ENCODE results near the gene ZNF550. TPM values are rescaled to one million over a fixed set of nuclear protein-coding genes. Genes with fewer than 3 reads are reported as not detected.
"Not testable (repeated sequence)": the region's sequence is repeated elsewhere in the genome, so short reads cannot be mapped to it uniquely, and the experiment has no call there.

The ZNF550 gene
- total and polyA plus RNA-seq, 5 donors: 3.1 to 9.5 (median 7.8) TPM

DNA sequence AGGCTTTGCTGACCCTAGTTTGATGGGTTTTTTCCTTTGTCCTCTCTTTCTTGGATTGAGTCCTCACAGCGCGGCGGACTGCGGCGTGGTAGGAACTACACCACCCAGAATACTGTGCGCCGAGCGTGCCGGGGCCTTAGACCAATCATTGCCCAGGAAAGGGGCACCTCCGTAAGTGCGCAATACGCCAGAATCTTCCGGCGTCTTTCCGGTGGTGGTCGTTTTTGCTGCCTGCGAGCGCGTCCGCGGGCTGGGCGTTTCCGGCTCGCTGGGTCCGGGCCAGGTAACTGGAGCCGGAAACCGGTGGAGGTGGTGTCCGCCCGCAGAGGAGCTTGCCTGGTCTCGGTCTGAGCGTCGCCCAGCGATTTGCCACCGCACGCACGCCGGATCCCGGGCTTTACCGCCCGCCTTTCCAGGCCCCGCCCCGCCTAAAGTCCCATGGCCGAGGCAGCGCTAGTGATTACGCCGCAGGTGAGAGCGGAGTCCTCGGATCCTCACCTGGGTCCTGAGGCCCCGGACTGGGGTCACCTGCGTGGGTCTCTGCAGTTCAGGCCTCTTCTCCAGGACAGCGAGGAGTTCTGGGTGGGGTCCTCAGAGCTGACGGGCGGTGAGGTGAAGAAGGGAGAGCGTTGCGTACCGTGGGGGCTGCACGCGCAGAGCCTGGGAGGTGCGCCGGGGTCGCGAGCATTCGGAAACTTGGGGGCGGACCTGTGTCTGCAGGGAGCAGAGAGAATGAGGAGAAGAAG lies 32.4 kb downstream of the ZNF550 start, which contains the start of gene ZNF549:
TSS of gene ZNF549 (plus strand) at position 221 of the 746 bp plus-strand sequence. CDS start at position 439, 218 bp downstream.
- peak within 1 kb of the TSS; percentile 94 for H3K4me3 ChIP-seq (ENCODE audit: low read length)
- ATAC-seq (peak; percentile 100), DNase-seq (peak; percentile 92 to 95 (median 95))
- no peaks in the 10 kb centered on the region for H3K27me3 ChIP-seq (ENCODE audit: control insufficient read depth, insufficient read depth)
- H3K9me3 ChIP-seq (ENCODE audit: control insufficient read depth, low read length): no peaks in the 10 kb centered on the region
- intact Hi-C loops (cut with DNase I): no loop called here
- H3K27ac ChIP-seq (ENCODE audit: low read length): peak within 1 kb of the TSS; percentile 13
- H3K4me1 ChIP-seq (ENCODE audit: control insufficient read depth, insufficient read depth, low read length): peaks cover 4% of the 10 kb centered on the region
- under 1% methylated on average over 64 of the region's 64 CpGs for WGBS

DNA sequence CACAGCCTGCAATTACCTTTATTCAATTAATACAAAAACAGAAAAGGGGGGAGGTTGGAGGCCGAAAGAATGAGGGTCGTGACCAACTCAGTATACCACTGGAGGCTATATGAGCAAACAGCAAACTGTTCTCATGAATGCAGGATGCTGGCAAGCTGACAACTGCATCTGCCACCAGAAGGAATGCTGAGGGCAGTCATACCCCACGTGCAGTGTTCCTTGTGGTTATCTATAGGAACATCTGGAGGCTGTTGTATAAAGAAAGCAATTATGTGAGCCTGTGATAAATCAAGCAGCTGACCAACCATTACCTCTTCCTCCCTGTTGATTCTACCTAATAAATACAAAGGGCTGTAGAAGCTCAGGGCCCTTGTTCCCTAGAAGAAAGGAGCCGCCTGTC lies 41.6 kb downstream of the ZNF550 start:
- WGBS: 87% methylated on average over 4 of the region's 4 CpGs
- H3K9me3 ChIP-seq (ENCODE audit: control insufficient read depth, low read length); ATAC-seq; intact Hi-C loops (cut with DNase I); H3K4me1 ChIP-seq (ENCODE audit: control insufficient read depth, insufficient read depth, low read length); H3K27me3 ChIP-seq (ENCODE audit: control insufficient read depth, insufficient read depth); H3K4me3 ChIP-seq (ENCODE audit: low read length); H3K27ac ChIP-seq (ENCODE audit: low read length); DNase-seq: not testable (repeated sequence)

DNA sequence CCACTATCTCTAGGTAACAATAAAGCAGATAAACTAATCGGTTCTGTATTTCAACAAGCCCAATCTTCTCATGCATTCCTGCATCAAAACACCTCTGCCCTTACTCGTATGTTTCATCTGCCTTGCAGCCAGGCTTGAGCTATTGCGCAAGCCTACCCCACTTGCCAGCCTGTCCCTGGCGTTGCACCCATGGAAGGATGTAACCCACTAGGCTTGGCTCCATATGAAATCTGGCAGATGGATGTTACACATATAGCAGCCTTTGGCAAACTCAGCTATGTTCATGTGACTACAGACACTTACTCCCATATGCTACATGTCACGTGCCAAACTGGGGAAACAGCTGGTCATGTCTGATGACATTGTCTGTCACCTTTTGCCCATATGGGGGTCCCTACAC lies 44.4 kb downstream of the ZNF550 start:
- intact Hi-C loops (cut with DNase I): no loop called here
- no peak overlapping the region for H3K4me3 ChIP-seq (ENCODE audit: low read length)
- peaks cover 10% of the 10 kb centered on the region for H3K9me3 ChIP-seq (ENCODE audit: control insufficient read depth, low read length)
- no peaks in the 10 kb centered on the region for H3K27me3 ChIP-seq (ENCODE audit: control insufficient read depth, insufficient read depth)
- ATAC-seq (no peak), DNase-seq (no peak)
- no peaks in the 10 kb centered on the region for H3K4me1 ChIP-seq (ENCODE audit: control insufficient read depth, insufficient read depth, low read length)
- WGBS: 80% methylated on average over 5 of the region's 5 CpGs
- H3K27ac ChIP-seq (ENCODE audit: low read length): no peak overlapping the region

DNA sequence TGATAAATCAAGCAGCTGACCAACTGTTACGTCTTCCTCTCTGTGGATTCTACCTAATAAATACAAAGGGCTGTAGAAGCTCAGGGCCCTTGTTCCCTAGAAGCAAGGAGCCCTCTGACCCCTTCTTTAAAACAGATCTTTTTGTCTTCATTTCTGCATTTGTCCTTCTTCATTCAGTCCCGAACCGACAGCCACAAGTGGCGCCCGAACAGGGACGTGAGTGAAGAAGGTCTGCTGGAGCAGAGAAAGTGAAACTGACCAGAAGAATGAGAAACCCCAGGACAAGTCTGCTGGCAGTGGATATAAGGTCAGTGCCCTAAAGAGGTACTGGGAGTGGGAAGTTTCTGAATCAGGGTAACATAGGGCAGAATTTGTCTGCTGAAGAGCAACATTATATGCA lies 46.8 kb downstream of the ZNF550 start:
- no peaks in the 10 kb centered on the region for H3K4me1 ChIP-seq (ENCODE audit: control insufficient read depth, insufficient read depth, low read length)
- intact Hi-C loops (cut with DNase I): no loop called here
- ATAC-seq (no peak), DNase-seq (peak in 1 of 3 donors; percentile 46)
- H3K9me3 ChIP-seq (ENCODE audit: control insufficient read depth, low read length): peaks cover 10% of the 10 kb centered on the region
- H3K27ac ChIP-seq (ENCODE audit: low read length): no peak overlapping the region
- H3K27me3 ChIP-seq (ENCODE audit: control insufficient read depth, insufficient read depth): no peaks in the 10 kb centered on the region
- no peak overlapping the region for H3K4me3 ChIP-seq (ENCODE audit: low read length)
- WGBS: 97% methylated on average over 6 of the region's 6 CpGs

DNA sequence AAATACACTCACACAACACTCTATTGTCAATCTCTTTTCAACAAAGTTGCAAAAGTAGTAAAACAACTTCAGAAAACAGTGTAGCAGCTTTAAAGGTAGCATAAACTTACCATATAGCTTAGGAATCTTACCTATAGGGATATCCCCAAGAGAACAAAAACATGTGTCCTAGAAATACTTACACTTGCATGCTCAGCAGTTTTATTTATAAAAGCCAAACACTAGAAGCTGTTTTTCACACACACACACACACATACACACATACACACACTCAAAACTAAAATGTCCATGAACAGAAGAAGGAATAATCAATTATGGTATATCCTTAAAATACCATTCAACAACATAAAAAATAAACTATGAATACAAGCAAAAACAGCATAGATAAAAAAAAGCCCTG lies 48.2 kb downstream of the ZNF550 start:
- DNase-seq (no peak), ATAC-seq (no peak)
- H3K4me1 ChIP-seq (ENCODE audit: control insufficient read depth, insufficient read depth, low read length): no peaks in the 10 kb centered on the region
- H3K27me3 ChIP-seq (ENCODE audit: control insufficient read depth, insufficient read depth): no peaks in the 10 kb centered on the region
- peaks cover 10% of the 10 kb centered on the region for H3K9me3 ChIP-seq (ENCODE audit: control insufficient read depth, low read length)
- H3K27ac ChIP-seq (ENCODE audit: low read length): no peak overlapping the region
- H3K4me3 ChIP-seq (ENCODE audit: low read length): no peak overlapping the region
- intact Hi-C loops (cut with DNase I): no loop called here

DNA sequence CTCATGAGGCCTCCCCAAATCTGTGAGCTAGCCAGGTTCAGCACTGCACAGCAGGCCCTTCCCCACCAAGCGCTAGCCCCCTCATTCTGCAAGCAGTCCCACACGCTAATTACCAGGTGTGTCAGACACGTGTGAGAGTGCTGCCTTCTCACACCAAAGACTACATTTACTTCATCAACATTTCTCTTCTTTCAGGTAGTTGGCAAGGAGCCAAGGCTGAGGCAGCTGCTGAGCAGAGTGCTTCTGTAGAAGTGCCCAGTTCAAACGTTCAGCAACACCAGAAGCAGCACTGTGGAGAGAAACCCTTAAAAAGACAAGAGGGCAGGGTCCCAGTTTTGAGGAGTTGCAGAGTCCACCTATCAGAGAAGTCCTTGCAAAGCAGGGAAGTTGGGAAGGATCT lies 53.5 kb downstream of the ZNF550 start:
- WGBS: 62% methylated on average over 4 of the region's 4 CpGs

DNA sequence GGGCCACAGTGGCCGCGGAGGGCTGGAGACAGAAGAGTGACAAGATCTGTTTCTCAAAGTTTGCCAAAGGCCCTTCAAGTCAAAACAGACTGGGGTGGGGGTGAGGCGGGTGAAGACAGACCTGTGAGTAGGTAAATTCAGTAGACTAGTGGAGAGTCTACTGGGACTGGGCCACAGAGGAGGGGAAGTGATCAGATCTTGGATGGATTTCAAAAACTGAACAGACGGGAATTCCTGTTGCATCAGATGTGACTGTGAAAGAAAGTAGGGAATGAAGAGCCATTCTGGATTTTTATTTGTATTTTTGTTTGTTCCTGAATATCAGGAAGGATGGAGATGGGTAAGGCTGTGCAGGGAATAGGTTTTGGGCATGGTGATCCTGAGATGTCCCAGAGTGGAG lies 59.3 kb downstream of the ZNF550 start:
- H3K4me3 ChIP-seq (ENCODE audit: low read length): peak overlapping the region; percentile 42

More for the DNA sequence above, 53.5 kb downstream of the ZNF550 start:
- H3K4me3 ChIP-seq (ENCODE audit: low read length): no peak overlapping the region
- ATAC-seq (no peak), DNase-seq (no peak)
- intact Hi-C loops (cut with DNase I): loop anchor here in 1 of 4 donors (10.0 kb wide), 1 partner anchor 741 kb away; no protein-coding TSS in a partner anchor
- peaks cover 5% of the 10 kb centered on the region for H3K9me3 ChIP-seq (ENCODE audit: control insufficient read depth, low read length)
- H3K4me1 ChIP-seq (ENCODE audit: control insufficient read depth, insufficient read depth, low read length): no peaks in the 10 kb centered on the region
- H3K27ac ChIP-seq (ENCODE audit: low read length): no peak overlapping the region
- H3K27me3 ChIP-seq (ENCODE audit: control insufficient read depth, insufficient read depth): no peaks in the 10 kb centered on the region

DNA sequence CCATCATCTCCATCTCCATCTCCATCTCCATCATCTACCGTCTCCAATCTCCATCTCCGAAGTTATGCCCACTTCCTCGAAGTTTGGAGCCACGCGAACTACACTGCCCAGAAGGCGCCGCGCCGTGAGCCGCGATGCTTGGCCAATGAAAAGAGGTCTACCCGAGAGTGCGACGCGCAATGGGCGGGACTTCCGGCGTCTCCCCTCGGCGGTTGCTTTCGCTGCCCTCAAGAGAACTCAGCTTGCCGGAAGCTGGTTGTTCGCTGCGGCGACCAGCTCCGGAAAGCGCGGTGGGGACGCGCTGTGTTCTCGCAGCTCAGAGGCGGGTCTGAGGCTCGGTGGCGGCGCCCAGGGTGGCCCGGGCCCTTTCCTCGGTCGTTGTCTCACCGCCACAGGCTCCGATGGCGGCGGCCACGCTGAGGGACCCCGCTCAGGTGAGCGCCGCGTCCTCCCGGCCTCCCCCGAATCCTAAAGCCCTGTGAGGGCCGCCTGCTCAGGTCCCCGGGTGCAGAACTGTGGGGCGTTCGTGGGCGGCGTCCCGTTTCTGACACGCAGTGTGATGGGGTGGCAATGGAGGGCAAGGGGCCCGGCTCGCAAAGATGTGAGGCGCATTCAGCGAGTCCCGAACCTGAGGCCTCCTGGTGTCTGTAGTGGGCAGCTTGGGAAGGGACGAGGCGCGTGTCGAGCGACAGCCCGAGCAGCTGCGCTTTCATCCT lies 59.8 kb downstream of the ZNF550 start, which contains the start of gene ZNF773:
TSS of gene ZNF773 (plus strand) at position 259 of the 716 bp plus-strand sequence. CDS start at position 402, 143 bp downstream.
- intact Hi-C loops (cut with DNase I): loop anchor here in 1 of 4 donors (10.0 kb wide), 1 partner anchor 735 kb away; no protein-coding TSS in a partner anchor
- H3K9me3 ChIP-seq (ENCODE audit: control insufficient read depth, low read length); H3K4me1 ChIP-seq (ENCODE audit: control insufficient read depth, insufficient read depth, low read length); H3K27me3 ChIP-seq (ENCODE audit: control insufficient read depth, insufficient read depth): not testable (repeated sequence)
- Histone ChIP-seq H3K27ac (ENCODE audit: low read length) (peak within 1 kb of the TSS; percentile 76), H3K4me3 (ENCODE audit: low read length) (peak within 1 kb of the TSS; percentile 75)
- ATAC-seq (peak; percentile 100), DNase-seq (peak; percentile 98 to 99 (median 99))
- WGBS: under 1% methylated on average over 60 of the region's 69 CpGs

More for the DNA sequence above, 59.3 kb downstream of the ZNF550 start:
- intact Hi-C loops (cut with DNase I): loop anchor here in 1 of 4 donors (10.0 kb wide), 1 partner anchor 736 kb away; no protein-coding TSS in a partner anchor
- H3K4me1 ChIP-seq (ENCODE audit: control insufficient read depth, insufficient read depth, low read length); H3K9me3 ChIP-seq (ENCODE audit: control insufficient read depth, low read length); DNase-seq; H3K27ac ChIP-seq (ENCODE audit: low read length); H3K27me3 ChIP-seq (ENCODE audit: control insufficient read depth, insufficient read depth): not testable (repeated sequence)
- peak; percentile 20 to 56 for ATAC-seq
- WGBS: 0% methylated on average over 1 of the region's 4 CpGs

DNA sequence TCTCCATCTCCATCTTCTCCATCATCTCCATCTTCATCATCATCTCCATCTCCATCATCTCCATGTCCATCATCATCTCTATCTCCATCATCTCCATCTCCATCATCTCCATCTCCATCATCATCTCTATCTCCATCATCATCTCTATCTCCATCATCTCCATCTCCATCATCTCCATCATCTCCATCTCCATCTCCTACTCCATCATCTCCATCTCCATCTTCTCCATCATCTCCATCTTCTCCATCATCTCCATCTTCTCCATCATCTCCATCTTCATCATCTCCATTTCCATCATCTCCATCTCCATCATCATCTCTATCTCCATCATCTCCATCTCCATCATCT lies 60.4 kb downstream of the ZNF550 start:
- DNase-seq; H3K4me3 ChIP-seq (ENCODE audit: low read length); H3K9me3 ChIP-seq (ENCODE audit: control insufficient read depth, low read length); H3K27ac ChIP-seq (ENCODE audit: low read length); intact Hi-C loops (cut with DNase I); H3K4me1 ChIP-seq (ENCODE audit: control insufficient read depth, insufficient read depth, low read length); H3K27me3 ChIP-seq (ENCODE audit: control insufficient read depth, insufficient read depth); ATAC-seq: not testable (repeated sequence)

DNA sequence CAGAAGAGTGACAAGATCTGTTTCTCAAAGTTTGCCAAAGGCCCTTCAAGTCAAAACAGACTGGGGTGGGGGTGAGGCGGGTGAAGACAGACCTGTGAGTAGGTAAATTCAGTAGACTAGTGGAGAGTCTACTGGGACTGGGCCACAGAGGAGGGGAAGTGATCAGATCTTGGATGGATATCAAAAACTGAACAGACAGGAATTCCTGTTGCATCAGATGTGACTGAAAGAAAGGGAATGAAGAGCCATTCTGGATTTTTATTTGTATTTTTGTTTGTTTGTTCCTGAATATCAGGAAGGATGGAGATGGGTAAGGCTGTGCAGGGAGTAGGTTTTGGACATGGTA lies 71.4 kb downstream of the ZNF550 start:
- WGBS: no CpG with 5 or more reads among the region's 1 CpG
- peak overlapping the region; percentile 3 for H3K4me3 ChIP-seq (ENCODE audit: low read length)
- H3K27me3 ChIP-seq (ENCODE audit: control insufficient read depth, insufficient read depth); H3K9me3 ChIP-seq (ENCODE audit: control insufficient read depth, low read length); H3K4me1 ChIP-seq (ENCODE audit: control insufficient read depth, insufficient read depth, low read length); H3K27ac ChIP-seq (ENCODE audit: low read length); intact Hi-C loops (cut with DNase I); DNase-seq: not testable (repeated sequence)
- peak; percentile 28 to 56 for ATAC-seq
